Stimulated activated CD4-positive, alpha-beta T cell treated with anti-CD3 and anti-CD28 coated beads, Interleukin-12 subunit alpha, Interleukin-12 subunit beta, amount 100 ng/mL, for 4 hours (primary cell): ENCODE measurements around the gene ARAP2.
A peak's percentile ranks its signal among the peaks of the same experiment; 100 is the strongest.

Experiments used
- DNase-seq: peaks from one replicate; pipeline ENCODE4 v3.0.0-alpha.2; 2020

Gene ARAP2

DNA sequence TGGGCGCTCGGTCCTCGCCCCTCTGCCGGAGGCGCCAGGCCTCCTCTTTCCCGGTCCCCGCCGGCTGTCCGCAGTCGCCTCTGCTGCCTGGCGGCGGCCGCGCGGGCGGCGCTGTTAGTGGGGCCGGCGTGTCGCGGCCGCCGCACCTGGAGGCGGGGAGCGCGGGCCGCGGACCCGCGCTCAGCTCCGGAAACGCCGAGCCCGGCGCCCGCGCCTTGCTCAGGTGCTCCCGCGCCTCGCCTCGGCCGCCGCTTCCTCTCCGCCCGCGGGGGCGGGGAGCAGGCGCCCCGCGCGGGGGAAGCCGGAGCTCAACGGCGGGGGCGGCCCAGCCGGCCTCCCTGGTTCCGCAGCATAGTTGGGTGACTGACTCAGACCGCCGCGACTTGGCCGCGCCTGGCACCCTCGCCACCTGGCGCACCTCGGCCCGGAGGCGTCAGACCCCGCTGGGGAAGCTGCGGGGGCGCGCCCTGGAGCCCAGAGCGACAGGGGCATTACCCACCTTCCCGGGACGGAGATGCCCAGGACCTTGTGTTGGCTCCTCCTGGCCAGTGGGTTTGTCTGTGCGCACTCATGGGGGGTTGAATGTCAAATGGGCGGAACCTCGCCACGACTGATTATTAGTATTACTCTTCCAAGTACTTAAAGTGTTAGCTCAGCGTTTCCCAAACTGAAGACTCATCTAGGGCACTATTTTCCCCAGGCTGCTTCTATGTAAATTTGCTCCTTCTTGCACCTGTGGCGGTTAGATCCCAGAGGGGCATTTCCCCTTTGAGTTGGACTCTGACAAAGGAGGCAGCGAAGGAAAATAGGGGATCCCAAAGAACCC lies at the start of gene ARAP2:
Gene ARAP2 (minus strand): TSS at position 258 of the 826 bp plus-strand sequence. CDS start 15,028 bp downstream, outside the sequence.
- peak; percentile 66 for DNase-seq

GRCh38 chr4:36292556-36293188 lies 48.4 kb upstream of the ARAP2 start:
- no peak for DNase-seq

- no peak for DNase-seq
Observed at GRCh38 chr4:36290641-36291040, 46.3 kb upstream of the ARAP2 start.

- DNase-seq = no peak
Observed at GRCh38 chr4:36288731-36289426, 44.6 kb upstream of the ARAP2 start.

DNA sequence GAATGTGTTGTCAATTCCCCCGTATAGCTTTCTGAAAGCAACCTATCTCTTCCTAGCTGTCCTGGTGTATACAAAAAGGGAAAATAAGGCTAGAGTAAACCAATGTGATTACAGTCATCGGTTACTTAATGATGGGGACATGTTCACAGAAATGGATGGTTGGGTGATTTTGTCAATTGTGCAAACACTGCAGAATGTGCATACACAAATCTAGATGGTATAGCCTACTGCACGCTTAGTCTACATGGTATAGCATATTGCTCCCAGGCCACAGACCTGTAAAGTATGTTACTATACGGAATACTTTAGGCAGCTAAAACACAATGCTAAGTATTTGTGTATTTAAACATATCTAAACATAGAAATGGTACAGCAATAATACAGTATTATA lies 42.2 kb upstream of the ARAP2 start:
- DNase-seq = no peak

DNA sequence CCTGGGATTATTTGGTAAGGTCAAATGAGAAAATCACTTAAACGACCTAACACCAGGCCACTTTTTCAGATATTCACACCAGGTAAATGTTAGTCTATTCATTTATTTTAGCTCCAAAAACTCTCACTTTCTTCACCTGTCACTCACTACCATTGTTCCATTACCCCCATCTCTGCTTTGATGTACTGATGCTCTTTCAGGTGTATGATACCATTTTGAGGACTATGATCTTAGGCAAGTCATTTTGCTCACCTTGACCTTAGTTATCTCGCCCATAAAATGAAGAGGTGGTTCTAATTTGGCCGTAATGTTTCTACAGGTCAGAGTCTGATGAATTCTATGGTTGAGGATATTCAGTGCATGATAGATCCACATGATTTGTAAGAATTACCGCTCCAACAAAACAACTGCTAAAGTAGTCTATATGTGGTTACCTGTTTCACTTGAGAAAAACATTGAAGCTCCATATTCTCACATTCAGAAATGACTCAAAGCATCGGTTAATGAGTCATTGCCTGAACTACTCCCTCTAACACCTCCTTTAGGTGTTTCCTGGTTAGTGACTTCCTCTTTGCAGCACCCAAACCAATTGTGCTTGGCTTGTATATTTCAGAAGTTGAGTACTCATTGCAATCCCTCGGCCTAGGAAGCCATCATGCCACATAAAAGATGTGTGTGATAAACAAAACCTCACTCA lies 41.6 kb upstream of the ARAP2 start:
- peak; percentile 7 for DNase-seq

DNA sequence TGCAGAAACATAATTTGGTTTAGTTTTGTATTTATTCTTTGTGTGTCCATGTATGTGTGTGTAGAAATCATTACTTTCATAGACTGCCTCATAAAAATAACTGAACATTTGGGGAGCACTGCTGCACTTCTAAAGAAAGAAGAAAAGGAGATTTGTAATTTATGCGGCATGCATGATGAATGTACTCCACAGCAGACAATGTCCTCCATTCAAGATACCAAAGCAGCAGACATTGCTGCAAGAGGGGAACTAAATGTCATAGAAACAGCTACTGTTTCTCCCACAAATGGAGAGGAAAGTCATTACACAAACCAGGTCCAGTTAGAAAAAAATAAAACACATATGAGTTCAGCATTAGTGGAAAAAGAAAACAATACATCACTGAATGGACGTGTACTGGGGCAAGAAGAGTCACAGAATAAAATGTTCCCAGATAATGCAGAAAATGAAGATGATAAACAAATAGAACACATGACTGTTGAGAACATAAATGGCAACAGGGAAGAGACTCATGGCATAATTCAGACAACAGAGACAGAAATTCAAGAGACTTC lies 39.7 kb upstream of the ARAP2 start:
- no peak for DNase-seq

DNA sequence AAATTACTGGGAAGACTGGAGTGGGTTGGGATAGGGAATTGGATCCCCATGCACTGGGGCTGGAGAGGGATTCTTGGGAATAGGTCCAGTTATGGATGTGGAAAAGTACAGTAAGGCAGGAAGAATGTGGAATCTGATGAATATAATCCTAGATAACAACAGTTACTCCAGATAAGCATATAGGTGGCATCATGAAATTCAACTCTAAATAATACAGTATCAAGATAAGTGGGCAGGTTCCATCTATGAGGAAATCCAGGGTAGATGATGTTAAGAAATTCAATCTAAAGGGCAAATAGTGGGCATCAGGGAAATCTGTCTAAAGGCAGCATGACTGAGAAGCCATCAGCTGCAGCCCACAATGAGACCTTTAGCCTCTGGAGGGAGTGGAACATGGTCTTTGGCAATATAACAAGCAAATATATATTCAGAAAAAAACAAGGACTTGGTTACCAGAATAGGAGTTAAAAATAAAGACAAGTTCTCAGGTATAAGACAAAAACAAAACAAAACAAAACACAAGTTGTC lies 38.3 kb upstream of the ARAP2 start:
- DNase-seq = no peak

GRCh38 chr4:36281384-36282106 lies 37.2 kb upstream of the ARAP2 start, which contains the start of gene DTHD1:
Gene DTHD1, plus strand, starts transcription at chr4:36281616. Its CDS starts 143 bp downstream, at chr4:36281759.
- no peak for DNase-seq

DNA sequence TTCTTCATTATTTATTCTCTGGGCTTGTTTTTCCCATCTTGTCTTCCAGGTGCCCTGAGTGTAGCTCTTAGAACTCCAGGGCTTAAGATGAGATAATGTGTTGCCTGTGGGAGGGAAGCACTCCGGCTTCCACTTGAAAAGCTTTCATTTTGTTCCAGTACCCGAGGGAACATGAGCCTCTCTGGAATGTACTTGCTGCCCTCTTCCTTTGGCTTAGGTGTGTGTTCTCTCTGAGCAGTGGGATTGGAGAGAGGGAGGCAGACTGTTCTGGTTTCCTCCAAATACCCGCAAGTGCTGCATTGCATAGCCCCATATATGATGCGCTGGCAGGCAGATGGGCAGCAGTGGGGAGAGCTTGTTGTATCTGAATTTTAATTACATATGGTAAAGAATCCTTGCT lies 36.2 kb upstream of the ARAP2 start:
- DNase-seq = no peak

GRCh38 chr4:36278789-36279188 lies 34.5 kb upstream of the ARAP2 start:
- DNase-seq = no peak

- DNase-seq = no peak
Observed at GRCh38 chr4:36277533-36277932, 33.2 kb upstream of the ARAP2 start.

GRCh38 chr4:36274158-36274557 lies 29.8 kb upstream of the ARAP2 start:
- DNase-seq = no peak

DNA sequence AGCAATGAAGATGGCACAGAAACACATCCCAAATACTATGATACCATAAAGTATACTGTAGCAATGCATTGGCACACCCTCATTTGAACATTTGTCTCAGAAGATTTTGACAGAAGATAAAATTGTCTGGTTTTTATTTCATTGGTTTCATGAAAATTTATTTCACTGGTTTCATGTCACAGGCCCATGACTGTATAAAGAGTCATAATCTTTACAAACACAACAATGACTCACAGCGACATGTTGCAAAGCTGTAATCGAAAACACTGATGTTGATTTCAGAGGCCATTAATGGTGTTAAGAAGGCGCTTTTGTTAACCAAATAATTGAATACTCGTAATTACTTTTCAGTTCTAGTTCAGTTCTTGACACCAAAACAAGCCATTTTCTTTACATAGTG lies 29.0 kb upstream of the ARAP2 start:
- no peak for DNase-seq

DNA sequence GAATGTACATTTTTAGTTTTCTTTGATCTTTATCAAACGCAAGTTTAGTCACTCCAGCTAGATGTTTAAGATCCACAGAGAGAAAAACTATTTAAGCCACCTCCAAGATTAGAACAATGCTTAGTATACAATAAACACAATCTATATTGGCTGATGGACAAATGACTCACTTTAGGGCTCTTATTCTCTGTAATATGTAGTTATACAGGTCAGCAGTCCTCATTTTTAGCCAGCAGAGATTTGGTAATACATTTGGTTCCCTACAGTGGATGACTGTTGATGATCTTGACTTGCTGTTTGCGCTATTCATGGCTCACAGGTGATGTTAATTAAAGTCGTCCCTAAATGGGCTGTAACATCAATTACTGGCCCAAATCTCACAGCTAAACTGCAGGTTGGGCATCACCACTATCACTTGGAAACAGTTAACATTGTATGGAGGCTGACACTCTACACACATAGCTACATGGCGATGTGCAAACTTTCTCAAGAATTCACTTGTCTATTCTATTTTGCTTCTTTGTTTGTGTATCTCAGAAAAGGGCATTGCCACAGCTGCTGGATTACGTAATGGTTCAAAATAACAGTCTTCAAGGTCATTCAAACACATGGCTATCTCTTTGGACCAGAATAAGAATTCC lies 25.3 kb upstream of the ARAP2 start:
- DNase-seq = no peak

- no peak for DNase-seq
Observed at GRCh38 chr4:36269101-36269500, 24.8 kb upstream of the ARAP2 start.

DNA sequence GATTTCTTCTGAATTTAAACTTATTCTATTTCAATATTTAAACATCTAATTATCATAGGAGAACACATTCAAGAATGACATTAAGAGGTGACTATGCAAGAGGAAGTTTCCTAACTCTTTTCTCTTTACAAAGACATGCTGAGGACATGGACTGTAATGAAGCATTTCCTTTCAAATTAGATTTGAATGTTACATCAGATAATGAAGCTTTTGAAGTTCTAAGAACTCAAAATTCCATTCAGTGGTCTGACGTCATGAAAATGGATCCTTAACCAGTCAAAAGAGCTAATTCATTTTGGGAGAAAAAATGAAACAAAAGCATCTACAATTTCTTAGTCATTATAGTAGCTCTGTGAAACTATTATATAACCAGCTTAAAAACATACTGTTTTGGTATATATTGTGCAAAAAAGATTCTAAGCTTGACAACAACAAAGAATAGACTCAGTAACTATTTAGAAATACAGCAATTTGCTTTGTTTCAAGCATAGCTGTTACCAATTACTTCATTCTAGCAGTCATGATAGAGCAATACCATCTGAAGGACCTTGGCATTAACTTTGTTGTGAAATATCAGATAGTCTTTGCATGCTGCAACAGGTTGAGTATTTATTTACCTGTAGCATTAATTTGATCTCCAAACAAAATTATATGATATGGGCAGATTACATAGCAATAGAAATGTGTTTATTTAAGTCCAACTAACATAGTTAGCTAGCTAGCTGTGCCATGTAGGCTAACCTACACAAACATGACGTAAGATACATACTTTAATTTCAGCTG lies 23.4 kb upstream of the ARAP2 start:
- no peak for DNase-seq

DNA sequence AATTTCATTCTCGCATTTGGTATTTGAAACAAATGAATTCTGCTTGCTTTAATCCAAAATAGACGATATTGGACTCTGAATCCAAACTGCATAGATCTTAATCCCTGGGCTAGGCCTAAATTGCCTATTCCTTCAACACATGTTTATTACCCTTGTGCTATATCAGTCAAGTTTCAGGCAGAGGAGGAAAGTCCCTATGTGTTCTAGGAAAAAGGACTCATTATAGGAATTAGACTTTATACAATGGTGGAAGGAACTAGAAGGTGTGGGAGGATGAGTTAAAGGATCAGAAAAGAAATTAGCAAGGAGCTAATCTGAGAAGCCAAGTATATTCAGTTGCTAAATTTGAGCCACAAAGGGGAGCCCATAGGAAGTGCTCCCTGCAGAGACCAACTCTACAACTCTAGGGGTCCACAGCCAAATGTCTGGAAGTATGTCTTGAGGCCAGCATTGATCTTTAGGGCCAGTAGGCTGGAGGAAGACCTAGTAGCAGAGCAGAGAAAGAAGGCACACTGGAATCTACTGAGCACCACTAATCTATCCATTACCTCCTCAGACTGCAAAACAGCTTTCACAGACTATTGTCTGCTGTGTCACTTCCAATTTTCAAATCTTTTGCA lies 20.0 kb upstream of the ARAP2 start:
- DNase-seq = no peak

DNA sequence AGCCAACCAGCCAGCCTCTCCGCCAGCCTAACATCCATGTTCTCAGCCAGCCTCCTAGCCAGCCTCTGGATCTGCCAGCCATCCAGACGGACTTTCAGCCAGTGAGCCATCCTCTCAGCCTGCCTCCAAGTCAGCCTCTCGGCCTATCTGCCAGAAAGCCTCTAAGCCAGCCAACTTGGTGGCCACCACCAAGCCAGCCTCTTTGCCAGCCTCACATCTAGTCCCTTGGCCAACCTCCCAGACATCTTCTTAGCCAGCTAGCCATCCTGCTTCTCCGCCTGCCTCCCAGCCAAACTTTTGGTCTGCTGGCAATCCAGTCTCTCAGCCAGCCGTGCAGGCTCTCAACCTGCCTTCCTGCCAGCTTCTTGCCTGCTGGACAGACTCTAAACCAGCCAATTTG lies 16.4 kb upstream of the ARAP2 start:
- no peak for DNase-seq

GRCh38 chr4:36256398-36256891 lies 12.1 kb upstream of the ARAP2 start:
- no peak for DNase-seq
